ENCODE data around the gene HSPD1. TPM values are rescaled to one million over a fixed set of nuclear protein-coding genes. Genes with fewer than 3 reads are reported as not detected.

Gene HSPD1
- total and polyA plus RNA-seq, 2 of the 13 experiments (the other 11 are each of a cell fraction or from before 2014, with no cell fraction given): 685 to 2,610 TPM

- no peak for TF ChIP-seq LCORL (IDR thresholded peaks at IDR 0.05)
- peak; percentile 50; the same call in 1 of the 2 replicates for TF ChIP-seq LCORL (CRISPR knock-in tag; IDR thresholded peaks at IDR 0.05)
- TF ChIP-seq, protein P1, sequence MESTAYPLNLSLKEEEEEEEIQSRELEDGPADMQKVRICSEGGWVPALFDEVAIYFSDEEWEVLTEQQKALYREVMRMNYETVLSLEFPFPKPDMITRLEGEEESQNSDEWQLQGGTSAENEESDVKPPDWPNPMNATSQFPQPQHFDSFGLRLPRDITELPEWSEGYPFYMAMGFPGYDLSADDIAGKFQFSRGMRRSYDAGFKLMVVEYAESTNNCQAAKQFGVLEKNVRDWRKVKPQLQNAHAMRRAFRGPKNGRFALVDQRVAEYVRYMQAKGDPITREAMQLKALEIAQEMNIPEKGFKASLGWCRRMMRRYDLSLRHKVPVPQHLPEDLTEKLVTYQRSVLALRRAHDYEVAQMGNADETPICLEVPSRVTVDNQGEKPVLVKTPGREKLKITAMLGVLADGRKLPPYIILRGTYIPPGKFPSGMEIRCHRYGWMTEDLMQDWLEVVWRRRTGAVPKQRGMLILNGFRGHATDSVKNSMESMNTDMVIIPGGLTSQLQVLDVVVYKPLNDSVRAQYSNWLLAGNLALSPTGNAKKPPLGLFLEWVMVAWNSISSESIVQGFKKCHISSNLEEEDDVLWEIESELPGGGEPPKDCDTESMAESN (CRISPR knock-in tag; conservative IDR thresholded peaks at IDR 0.05): peak; percentile 98
- TF ChIP-seq MBNL3 (CRISPR knock-in tag; conservative IDR thresholded peaks at IDR 0.05): no peak
- TF ChIP-seq DRAP1 (CRISPR knock-in tag; IDR thresholded peaks at IDR 0.05): peak; percentile 85
- TF ChIP-seq CBX5 (CRISPR knock-in tag; IDR thresholded peaks at IDR 0.05; ENCODE audit: borderline replicate concordance): peak; percentile 94; the same call in 1 of the 2 replicates
- TF ChIP-seq DZIP1 (CRISPR knock-in tag; IDR thresholded peaks at IDR 0.05): peak; percentile 99
- no peak; the same call in none of the 2 replicates for TF ChIP-seq ZNF230 (CRISPR knock-in tag; IDR thresholded peaks at IDR 0.05)
- TF ChIP-seq, protein P2, sequence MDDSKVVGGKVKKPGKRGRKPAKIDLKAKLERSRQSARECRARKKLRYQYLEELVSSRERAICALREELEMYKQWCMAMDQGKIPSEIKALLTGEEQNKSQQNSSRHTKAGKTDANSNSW (CRISPR knock-in tag; IDR thresholded peaks at IDR 0.05; ENCODE audit: borderline replicate concordance): no peak; the same call in 1 of the 2 replicates
- TF ChIP-seq ZNF264 (CRISPR knock-in tag; IDR thresholded peaks at IDR 0.05): peak; percentile 38
- TF ChIP-seq, protein P3, sequence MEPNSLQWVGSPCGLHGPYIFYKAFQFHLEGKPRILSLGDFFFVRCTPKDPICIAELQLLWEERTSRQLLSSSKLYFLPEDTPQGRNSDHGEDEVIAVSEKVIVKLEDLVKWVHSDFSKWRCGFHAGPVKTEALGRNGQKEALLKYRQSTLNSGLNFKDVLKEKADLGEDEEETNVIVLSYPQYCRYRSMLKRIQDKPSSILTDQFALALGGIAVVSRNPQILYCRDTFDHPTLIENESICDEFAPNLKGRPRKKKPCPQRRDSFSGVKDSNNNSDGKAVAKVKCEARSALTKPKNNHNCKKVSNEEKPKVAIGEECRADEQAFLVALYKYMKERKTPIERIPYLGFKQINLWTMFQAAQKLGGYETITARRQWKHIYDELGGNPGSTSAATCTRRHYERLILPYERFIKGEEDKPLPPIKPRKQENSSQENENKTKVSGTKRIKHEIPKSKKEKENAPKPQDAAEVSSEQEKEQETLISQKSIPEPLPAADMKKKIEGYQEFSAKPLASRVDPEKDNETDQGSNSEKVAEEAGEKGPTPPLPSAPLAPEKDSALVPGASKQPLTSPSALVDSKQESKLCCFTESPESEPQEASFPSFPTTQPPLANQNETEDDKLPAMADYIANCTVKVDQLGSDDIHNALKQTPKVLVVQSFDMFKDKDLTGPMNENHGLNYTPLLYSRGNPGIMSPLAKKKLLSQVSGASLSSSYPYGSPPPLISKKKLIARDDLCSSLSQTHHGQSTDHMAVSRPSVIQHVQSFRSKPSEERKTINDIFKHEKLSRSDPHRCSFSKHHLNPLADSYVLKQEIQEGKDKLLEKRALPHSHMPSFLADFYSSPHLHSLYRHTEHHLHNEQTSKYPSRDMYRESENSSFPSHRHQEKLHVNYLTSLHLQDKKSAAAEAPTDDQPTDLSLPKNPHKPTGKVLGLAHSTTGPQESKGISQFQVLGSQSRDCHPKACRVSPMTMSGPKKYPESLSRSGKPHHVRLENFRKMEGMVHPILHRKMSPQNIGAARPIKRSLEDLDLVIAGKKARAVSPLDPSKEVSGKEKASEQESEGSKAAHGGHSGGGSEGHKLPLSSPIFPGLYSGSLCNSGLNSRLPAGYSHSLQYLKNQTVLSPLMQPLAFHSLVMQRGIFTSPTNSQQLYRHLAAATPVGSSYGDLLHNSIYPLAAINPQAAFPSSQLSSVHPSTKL (CRISPR knock-in tag; IDR thresholded peaks at IDR 0.05): peak; percentile 83
- TF ChIP-seq ZNF800 (CRISPR knock-in tag; IDR thresholded peaks at IDR 0.05): no peak; the same call in 1 of the 2 replicates
- TF ChIP-seq AGO1 (IDR thresholded peaks at IDR 0.05; ENCODE audit: low read depth, low read length, poor library complexity, severe bottlenecking): peak; percentile 85
- TF ChIP-seq ZNF235 (CRISPR knock-in tag; IDR thresholded peaks at IDR 0.05; ENCODE audit: borderline replicate concordance): peak; percentile 96
Measured at GRCh38 chr2:197499594-197500502, at the start of gene HSPD1, which contains the start of gene HSPE1 (continued).
